ENCODE measurements around the gene GYPC. TPM values are rescaled to one million over a fixed set of nuclear protein-coding genes. Genes with fewer than 3 reads are reported as not detected.

Gene GYPC
- polyA plus RNA-seq, 10 donors = 84.8 to 133 (median 107) TPM

- DNase-seq = peak in 1 of 3 donors; percentile 73
Observed at GRCh38 chr2:126723281-126723815, 67.4 kb downstream of the GYPC start.

GRCh38 chr2:126725580-126725979 lies 69.6 kb downstream of the GYPC start:
- DNase-seq = no peak

GRCh38 chr2:126729896-126730295 lies 73.9 kb downstream of the GYPC start:
- no peak for DNase-seq

GRCh38 chr2:126730655-126731054 lies 74.7 kb downstream of the GYPC start:
- DNase-seq = no peak

- no peak for DNase-seq
Observed at GRCh38 chr2:126731353-126731752, 75.4 kb downstream of the GYPC start.

GRCh38 chr2:126732682-126733245 lies 76.8 kb downstream of the GYPC start:
- no peak for DNase-seq

- no peak for DNase-seq
Observed at GRCh38 chr2:126733795-126734194, 77.8 kb downstream of the GYPC start.

GRCh38 chr2:126736133-126736874 lies 80.3 kb downstream of the GYPC start:
- peak in 1 of 3 donors; percentile 44 for DNase-seq

- no peak for DNase-seq
Observed at GRCh38 chr2:126739141-126739540, 83.2 kb downstream of the GYPC start.

- no peak for DNase-seq
Observed at GRCh38 chr2:126744640-126745039, 88.7 kb downstream of the GYPC start.

Other genes with a start within 250 kb of the GYPC start
- not detected for gene TEX51, start 242.7 kb downstream of the GYPC start, polyA plus RNA-seq (ENCODE audit: insufficient read length in 10 of 10)

Measured in muscle of back (tissue), 11 donors.